WTC11 (cell line): Measurements from ENCODE around the gene TMEM127.

Source experiments
- ATF1 ChIP-seq: sonication (generic); formaldehyde crosslinking; IDR thresholded peaks from 2 replicates; pipeline ENCODE4 v1.8.1; 2023; ENCODE audit warnings: mild to moderate bottlenecking, moderate library complexity, missing genetic modification reagents
- ATF6 ChIP-seq: sonication (generic); formaldehyde crosslinking; IDR thresholded peaks from 2 replicates; pipeline ENCODE4 v1.8.1; 2023; ENCODE audit warnings: mild to moderate bottlenecking, missing genetic modification reagents
- CREB1 ChIP-seq: sonication (generic); formaldehyde crosslinking; IDR thresholded peaks from 2 replicates; pipeline ENCODE4 v1.8.0; 2023; ENCODE audit warnings: mild to moderate bottlenecking, missing genetic modification reagents
- CTCF ChIP-seq: fragments of 200-600 bp; IDR thresholded peaks from 2 replicates; pipeline ENCODE4 v1.8.0; 2022; ENCODE audit warnings: antibody characterized with exemption
- ETV6 ChIP-seq: sonication (generic); formaldehyde crosslinking; IDR thresholded peaks from 2 replicates; pipeline ENCODE4 v1.8.1; 2022; ENCODE audit warnings: mild to moderate bottlenecking, missing genetic modification reagents
- JUN ChIP-seq: sonication (generic); formaldehyde crosslinking; IDR thresholded peaks from 2 replicates; pipeline ENCODE4 v1.8.0; 2023; ENCODE audit warnings: mild to moderate bottlenecking, missing genetic modification reagents
- PRDM15 ChIP-seq: sonication (generic); formaldehyde crosslinking; IDR thresholded peaks from 2 replicates; pipeline ENCODE4 v1.8.0; 2022; ENCODE audit warnings: missing genetic modification reagents
- PREB ChIP-seq: sonication (generic); formaldehyde crosslinking; IDR thresholded peaks from 2 replicates; pipeline ENCODE4 v1.8.1; 2022; ENCODE audit warnings: mild to moderate bottlenecking, missing genetic modification reagents, moderate library complexity, borderline replicate concordance
- TEAD1 ChIP-seq: sonication (generic); formaldehyde crosslinking; IDR thresholded peaks from 2 replicates; pipeline ENCODE4 v1.8.0; 2022; ENCODE audit warnings: mild to moderate bottlenecking, missing genetic modification reagents
- TP53 ChIP-seq: sonication (generic); formaldehyde crosslinking; IDR thresholded peaks from 2 replicates; pipeline ENCODE4 v1.8.1; 2023; ENCODE audit warnings: mild to moderate bottlenecking, missing genetic modification reagents
- USF1 ChIP-seq: sonication (generic); formaldehyde crosslinking; IDR thresholded peaks from 2 replicates; pipeline ENCODE4 v1.8.0; 2022; ENCODE audit warnings: mild to moderate bottlenecking, missing genetic modification reagents
- USF2 ChIP-seq: sonication (generic); formaldehyde crosslinking; IDR thresholded peaks from 2 replicates; pipeline ENCODE4 v1.8.1; 2023; ENCODE audit warnings: mild to moderate bottlenecking, missing genetic modification reagents, moderate library complexity
- ZNF121 ChIP-seq: sonication (generic); formaldehyde crosslinking; IDR thresholded peaks from 2 replicates; pipeline ENCODE4 v1.8.0; 2023; ENCODE audit warnings: missing genetic modification reagents
- ZNF423 ChIP-seq: fragments of 250-450 bp; sonication (Bioruptor Pico); IDR thresholded peaks from 2 replicates; pipeline ENCODE4 v2.1.2; 2022; ENCODE audit warnings: mild to moderate bottlenecking, moderate library complexity

GRCh38 chr2:96239745-96240264 is 26.0 kb downstream of the TMEM127 start:
- TF ChIP-seq CTCF (no peak), USF1 (no peak), ATF6 (no peak), USF2 (no peak), ZNF121 (no peak), ZNF423 (CRISPR knock-in tag) (no peak), PREB (no peak), JUN (CRISPR knock-in tag) (no peak), ETV6 (CRISPR knock-in tag) (no peak), TEAD1 (no peak), ATF1 (CRISPR knock-in tag) (no peak), CREB1 (CRISPR knock-in tag) (no peak), PRDM15 (no peak), TP53 (CRISPR knock-in tag) (no peak)
